ENCODE data around the gene GFOD1.

GRCh38 chr6:13528232-13528631 is 40.8 kb upstream of the GFOD1 start:
- TF ChIP-seq, protein P1, sequence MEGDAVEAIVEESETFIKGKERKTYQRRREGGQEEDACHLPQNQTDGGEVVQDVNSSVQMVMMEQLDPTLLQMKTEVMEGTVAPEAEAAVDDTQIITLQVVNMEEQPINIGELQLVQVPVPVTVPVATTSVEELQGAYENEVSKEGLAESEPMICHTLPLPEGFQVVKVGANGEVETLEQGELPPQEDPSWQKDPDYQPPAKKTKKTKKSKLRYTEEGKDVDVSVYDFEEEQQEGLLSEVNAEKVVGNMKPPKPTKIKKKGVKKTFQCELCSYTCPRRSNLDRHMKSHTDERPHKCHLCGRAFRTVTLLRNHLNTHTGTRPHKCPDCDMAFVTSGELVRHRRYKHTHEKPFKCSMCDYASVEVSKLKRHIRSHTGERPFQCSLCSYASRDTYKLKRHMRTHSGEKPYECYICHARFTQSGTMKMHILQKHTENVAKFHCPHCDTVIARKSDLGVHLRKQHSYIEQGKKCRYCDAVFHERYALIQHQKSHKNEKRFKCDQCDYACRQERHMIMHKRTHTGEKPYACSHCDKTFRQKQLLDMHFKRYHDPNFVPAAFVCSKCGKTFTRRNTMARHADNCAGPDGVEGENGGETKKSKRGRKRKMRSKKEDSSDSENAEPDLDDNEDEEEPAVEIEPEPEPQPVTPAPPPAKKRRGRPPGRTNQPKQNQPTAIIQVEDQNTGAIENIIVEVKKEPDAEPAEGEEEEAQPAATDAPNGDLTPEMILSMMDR (conservative IDR thresholded peaks at IDR 0.05 in 1 of 2, IDR thresholded peaks at IDR 0.05 in 1 of 2; ENCODE audit: low read depth in 1 of 2, low read length in 2 of 2), result peak in 1 of 2 donors; percentile 10
- no peak for TF ChIP-seq EZH2 (IDR thresholded peaks at IDR 0.05; ENCODE audit: low read length, missing control alignments)

Measured in fibroblast of lung (primary cell).